Caco-2 (cell line): ENCODE results near the gene ZNF813. TPM values are rescaled to one million over a fixed set of nuclear protein-coding genes. Genes with fewer than 3 reads are reported as not detected.

Experiments
- BruUV-seq: library from RNA; stranded (reverse); fragments of 400-500 nt; replicated peaks from 2 replicates; lab custom pipeline; 2021; lab: Mats Ljungman, UMichigan
- CTCF ChIA-PET: fragments of 300-600 bp; sonication (Branson Sonifier 250); formaldehyde crosslinking; loops from one replicate; lab custom pipeline; 2022; ENCODE audit warnings: antibody characterized with exemption; lab: Charles Lee
- POLR2A ChIA-PET: fragments of 300-600 bp; sonication (Branson Sonifier 250); formaldehyde crosslinking; loops from one replicate; lab custom pipeline; 2022; ENCODE audit warnings: antibody characterized with exemption; lab: Charles Lee
- DNase-seq, 2 experiments: peaks; one replicate each; pipeline versions ENCODE4 v3.0.0 to v3.0.0-alpha.2; 2020 to 2022
- H3K27me3 ChIP-seq: replicated peaks from 2 replicates; pipeline ENCODE4 v1.6.0; 2011; ENCODE audit warnings: low read length; ENCODE audit not compliant: control insufficient read depth, insufficient read depth
- H3K36me3 ChIP-seq: 2 replicates; pipeline ENCODE4 v1.5.1; 2011; ENCODE audit warnings: low read length; ENCODE audit not compliant: control insufficient read depth, insufficient read depth
- H3K4me1 ChIP-seq: fragments of 250-450 bp; sonication (Bioruptor Pico); 2 replicates; pipeline ENCODE4 v1.5.1; 2020; ENCODE audit warnings: mild to moderate bottlenecking
- H3K4me3 ChIP-seq: 2 replicates; pipeline ENCODE4 v1.5.1; 2011; ENCODE audit warnings: low read depth, mild to moderate bottlenecking, control low read depth, low read length
- H3K9me3 ChIP-seq: fragments of 250-450 bp; sonication (Bioruptor Pico); 2 replicates; pipeline ENCODE4 v1.5.1; 2020; ENCODE audit warnings: mild to moderate bottlenecking, moderate library complexity
- H3K27ac Mint-ChIP-seq: one replicate; pipeline ENCODE4 v1.8.0; 2022; ENCODE audit warnings: mixed read lengths; ENCODE audit not compliant: unreplicated experiment
- H3K27me3 Mint-ChIP-seq: one replicate; pipeline ENCODE4 v1.8.0; 2022; ENCODE audit warnings: mixed read lengths; ENCODE audit not compliant: insufficient read depth, unreplicated experiment
- H3K36me3 Mint-ChIP-seq: one replicate; pipeline ENCODE4 v1.8.0; 2022; ENCODE audit warnings: mild to moderate bottlenecking, mixed read lengths; ENCODE audit not compliant: insufficient read depth, unreplicated experiment
- H3K4me1 Mint-ChIP-seq: one replicate; pipeline ENCODE4 v1.8.0; 2022; ENCODE audit warnings: low read depth, mixed read lengths; ENCODE audit not compliant: unreplicated experiment
- H3K4me3 Mint-ChIP-seq: one replicate; pipeline ENCODE4 v1.8.0; 2022; ENCODE audit warnings: mild to moderate bottlenecking, moderate library complexity, mixed read lengths; ENCODE audit not compliant: unreplicated experiment
- H3K9me3 Mint-ChIP-seq: one replicate; pipeline ENCODE4 v1.8.0; 2022; ENCODE audit warnings: mixed read lengths; ENCODE audit not compliant: unreplicated experiment
- intact Hi-C: fragments of 100-400 bp; cut with micrococcal nuclease; formaldehyde crosslinking; loops from one replicate; pipeline ENCODE4 v1.10.0; 2022; ENCODE audit not compliant: unreplicated experiment
- total RNA-seq: library from RNA; stranded (reverse); gene quantifications from 2 replicates; pipeline ENCODE4 v1.2.3, GENCODE V29; 2022
- TF ChIP-seq, protein P1 (sequence below), 2 experiments: fragments of 200-600 bp in 1 of 2; IDR thresholded peaks; 1 replicate in 1 of 2; 2 replicates in 1 of 2; pipeline versions ENCODE4 v1.5.1 to v1.8.0; 2011 to 2022; ENCODE audit warnings: antibody characterized with exemption in 1 of 2, control low read depth in 1 of 2, inconsistent platforms in 1 of 2, low read depth in 1 of 2, low read length in 1 of 2, mild to moderate bottlenecking in 1 of 2, moderate library complexity in 1 of 2; ENCODE audit not compliant: insufficient read depth in 1 of 2, severe bottlenecking in 1 of 2, unreplicated experiment in 1 of 2

The ZNF813 gene
- total RNA-seq, 1 experiment from 2014 or later: 7.9 TPM

- intact Hi-C loops: no loop called here
- CTCF ChIA-PET: no interaction called here
- TF ChIP-seq, protein P1, sequence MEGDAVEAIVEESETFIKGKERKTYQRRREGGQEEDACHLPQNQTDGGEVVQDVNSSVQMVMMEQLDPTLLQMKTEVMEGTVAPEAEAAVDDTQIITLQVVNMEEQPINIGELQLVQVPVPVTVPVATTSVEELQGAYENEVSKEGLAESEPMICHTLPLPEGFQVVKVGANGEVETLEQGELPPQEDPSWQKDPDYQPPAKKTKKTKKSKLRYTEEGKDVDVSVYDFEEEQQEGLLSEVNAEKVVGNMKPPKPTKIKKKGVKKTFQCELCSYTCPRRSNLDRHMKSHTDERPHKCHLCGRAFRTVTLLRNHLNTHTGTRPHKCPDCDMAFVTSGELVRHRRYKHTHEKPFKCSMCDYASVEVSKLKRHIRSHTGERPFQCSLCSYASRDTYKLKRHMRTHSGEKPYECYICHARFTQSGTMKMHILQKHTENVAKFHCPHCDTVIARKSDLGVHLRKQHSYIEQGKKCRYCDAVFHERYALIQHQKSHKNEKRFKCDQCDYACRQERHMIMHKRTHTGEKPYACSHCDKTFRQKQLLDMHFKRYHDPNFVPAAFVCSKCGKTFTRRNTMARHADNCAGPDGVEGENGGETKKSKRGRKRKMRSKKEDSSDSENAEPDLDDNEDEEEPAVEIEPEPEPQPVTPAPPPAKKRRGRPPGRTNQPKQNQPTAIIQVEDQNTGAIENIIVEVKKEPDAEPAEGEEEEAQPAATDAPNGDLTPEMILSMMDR (IDR thresholded peaks at IDR 0.05; ENCODE audit: insufficient read depth in 1 of 2, low read depth in 1 of 2, low read length in 1 of 2, severe bottlenecking in 1 of 2, unreplicated experiment in 1 of 2): no peak
- BruUV-seq: no TSS peak
- H3K27ac Mint-ChIP-seq: peak overlapping the region; percentile 34
- H3K27me3 Mint-ChIP-seq: no peaks in the 10 kb centered on the region
- POLR2A ChIA-PET: no interaction called here
- H3K4me1 ChIP-seq: no peaks in the 10 kb centered on the region
- peaks cover 82% of the 10 kb centered on the region for H3K36me3 Mint-ChIP-seq
- H3K4me3 ChIP-seq: no peak overlapping the region
- H3K27me3 ChIP-seq: no peaks in the 10 kb centered on the region
- no peaks in the 10 kb centered on the region for H3K9me3 Mint-ChIP-seq
- DNase-seq: peak in 1 of 2 experiments; percentile 39
- peaks cover 6% of the 10 kb centered on the region for H3K4me1 Mint-ChIP-seq
- H3K4me3 Mint-ChIP-seq: no peak overlapping the region
- H3K9me3 ChIP-seq: no peaks in the 10 kb centered on the region
- H3K36me3 ChIP-seq: no peaks in the 10 kb centered on the region; the same call in 1 of the 2 replicates
Observed at GRCh38 chr19:53545271-53546065, 77.9 kb downstream of the ZNF813 start.

Other genes with a start within 250 kb of the ZNF813 start
- gene ZNF677, start 212.9 kb upstream of the ZNF813 start, total RNA-seq: not detected in 2 replicates
- gene VN1R2, start 209.4 kb upstream of the ZNF813 start, total RNA-seq: not detected in 2 replicates
- not detected in 2 replicates for gene VN1R4, start 200.0 kb upstream of the ZNF813 start, total RNA-seq
- 8.0 and 8.9 TPM in 2 replicates for gene ZNF845, start 134.0 kb upstream of the ZNF813 start, total RNA-seq
- gene ZNF525, start 102.0 kb upstream of the ZNF813 start, total RNA-seq: 12.7 and 15.0 TPM in 2 replicates
- 13.1 and 18.6 TPM in 2 replicates for gene ZNF765, start 72.6 kb upstream of the ZNF813 start, total RNA-seq
- 19.3 and 20.0 TPM in 2 replicates for gene ZNF761, start 35.7 kb upstream of the ZNF813 start, total RNA-seq
- gene ZNF331, start 70.4 kb downstream of the ZNF813 start, total RNA-seq: 42.2 and 42.6 TPM in 2 replicates
- not detected in 2 replicates for gene DPRX, start 164.3 kb downstream of the ZNF813 start, total RNA-seq